ENCODE data around the gene ADARB1. TPM values are rescaled to one million over a fixed set of nuclear protein-coding genes. Genes with fewer than 3 reads are reported as not detected.

ADARB1 gene
- total RNA-seq, 1 experiment from 2014 or later = 12.1 TPM

- Histone ChIP-seq H3K9me3 (ENCODE audit: insufficient read depth, low read depth) (no peaks in the 10 kb centered on the region), H3K4me2 (0 out of 2 replicates have a peak overlapping the region, but pooled peaks have one; percentile 12)
- POLR2A ChIA-PET (ENCODE audit: unreplicated experiment) = no interaction called here
Observed at GRCh38 chr21:45136500-45136899, 62.1 kb downstream of the ADARB1 start.

GRCh38 chr21:45136927-45137611, 62.7 kb downstream of the ADARB1 start:
- intact Hi-C loops (cut with micrococcal nuclease; ENCODE audit: unreplicated experiment) = loop anchor here (5.0 kb wide), 1 partner anchor 290 kb away; no protein-coding TSS in a partner anchor
- Histone ChIP-seq H3K4me2 (0 out of 2 replicates have a peak overlapping the region, but pooled peaks have one; percentile 12), H4K20me1 (ENCODE audit: insufficient read depth) (no peaks in the 10 kb centered on the region), H3K4me3 (no peak overlapping the region), H3K79me2 (ENCODE audit: low read depth) (no peaks in the 10 kb centered on the region), H3F3A (ENCODE audit: insufficient read depth, low read depth) (no peaks in the 10 kb centered on the region), H3K9me2 (ENCODE audit: insufficient read depth) (no peaks in the 10 kb centered on the region), H3K27ac (no peak overlapping the region), H3K4me1 (replicated peaks; ENCODE audit: insufficient read depth) (no peaks in the 10 kb centered on the region; the same call in 1 of the 2 replicates), H2AFZ (no peak overlapping the region), H3K9me3 (ENCODE audit: insufficient read depth, low read depth) (no peaks in the 10 kb centered on the region), H3K27me3 (ENCODE audit: insufficient read depth, low read depth) (no peaks in the 10 kb centered on the region), H3K36me3 (ENCODE audit: low read depth) (no peaks in the 10 kb centered on the region)
- TF ChIP-seq CTCF (conservative IDR thresholded peaks at IDR 0.05) (peak; percentile 71), EZH2 (IDR thresholded peaks at IDR 0.05; ENCODE audit: low read depth) (no peak)
- DNase-seq = peak; percentile 51 to 75
- BruUV-seq (replicated peaks) = no TSS peak
- ChIA-PET CTCF (interaction anchor here (0.6 to 2.0 kb wide), 4 partner anchors 8 to 337 kb away, joined by 4 to 11 read pairs (median 8); no protein-coding TSS in a partner anchor), POLR2A (ENCODE audit: unreplicated experiment) (no interaction called here)

More at GRCh38 chr21:45136500-45136899, 62.1 kb downstream of the ADARB1 start:
- H3K27me3 ChIP-seq (ENCODE audit: insufficient read depth, low read depth) = no peaks in the 10 kb centered on the region
- no peak overlapping the region for H3K27ac ChIP-seq
- no peaks in the 10 kb centered on the region for H3K36me3 ChIP-seq (ENCODE audit: low read depth)
- H2AFZ ChIP-seq = no peak overlapping the region
- no peaks in the 10 kb centered on the region for H3F3A ChIP-seq (ENCODE audit: insufficient read depth, low read depth)
- CTCF ChIA-PET = interaction anchor here (0.6 to 1.7 kb wide), 3 partner anchors 81 to 336 kb away, joined by 4 to 11 read pairs (median 8); no protein-coding TSS in a partner anchor
- TF ChIP-seq EZH2 (IDR thresholded peaks at IDR 0.05; ENCODE audit: low read depth) = no peak
- TF ChIP-seq CTCF (conservative IDR thresholded peaks at IDR 0.05) = no peak
- H4K20me1 ChIP-seq (ENCODE audit: insufficient read depth) = no peaks in the 10 kb centered on the region
- no peaks in the 10 kb centered on the region for H3K9me2 ChIP-seq (ENCODE audit: insufficient read depth)
- BruUV-seq (replicated peaks) = no TSS peak
- intact Hi-C loops (cut with micrococcal nuclease; ENCODE audit: unreplicated experiment) = loop anchor here (5.0 kb wide), 1 partner anchor 291 kb away; no protein-coding TSS in a partner anchor
- no peak overlapping the region for H3K4me3 ChIP-seq
- H3K79me2 ChIP-seq (ENCODE audit: low read depth) = no peaks in the 10 kb centered on the region
- no peaks in the 10 kb centered on the region; the same call in 1 of the 2 replicates for H3K4me1 ChIP-seq (replicated peaks; ENCODE audit: insufficient read depth)
- DNase-seq = no peak

GRCh38 chr21:45137612-45137937, 63.2 kb downstream of the ADARB1 start:
- no peak overlapping the region for H3K4me2 ChIP-seq
- no peak overlapping the region for H3K4me3 ChIP-seq
- H3K79me2 ChIP-seq (ENCODE audit: low read depth) = no peaks in the 10 kb centered on the region
- POLR2A ChIA-PET (ENCODE audit: unreplicated experiment) = no interaction called here
- no peaks in the 10 kb centered on the region for H4K20me1 ChIP-seq (ENCODE audit: insufficient read depth)
- intact Hi-C loops (cut with micrococcal nuclease; ENCODE audit: unreplicated experiment) = loop anchor here (5.0 kb wide), 1 partner anchor 290 kb away; no protein-coding TSS in a partner anchor
- no peaks in the 10 kb centered on the region for H3K36me3 ChIP-seq (ENCODE audit: low read depth)
- no peak overlapping the region for H2AFZ ChIP-seq
- H3K27ac ChIP-seq = no peak overlapping the region
- H3K4me1 ChIP-seq (replicated peaks; ENCODE audit: insufficient read depth) = no peaks in the 10 kb centered on the region; the same call in 1 of the 2 replicates
- no peaks in the 10 kb centered on the region for H3K27me3 ChIP-seq (ENCODE audit: insufficient read depth, low read depth)
- no peaks in the 10 kb centered on the region for H3K9me3 ChIP-seq (ENCODE audit: insufficient read depth, low read depth)
- TF ChIP-seq CTCF (conservative IDR thresholded peaks at IDR 0.05) (no peak), EZH2 (IDR thresholded peaks at IDR 0.05; ENCODE audit: low read depth) (no peak)
- H3K9me2 ChIP-seq (ENCODE audit: insufficient read depth) = no peaks in the 10 kb centered on the region
- no TSS peak for BruUV-seq (replicated peaks)
- no peaks in the 10 kb centered on the region for H3F3A ChIP-seq (ENCODE audit: insufficient read depth, low read depth)
- DNase-seq = no peak
- CTCF ChIA-PET = interaction anchor here (1.0 to 2.0 kb wide), 2 partner anchors 9 to 188 kb away, joined by 4 to 7 read pairs; no protein-coding TSS in a partner anchor
